GM19240 (cell line): ENCODE results near the gene GPRASP2.

Source experiments
- DNase-seq: peaks from one replicate; pipeline ENCODE4 v3.0.0; 2011; ENCODE audit warnings: low spot score; ENCODE audit not compliant: insufficient read length

Gene GPRASP2

DNA sequence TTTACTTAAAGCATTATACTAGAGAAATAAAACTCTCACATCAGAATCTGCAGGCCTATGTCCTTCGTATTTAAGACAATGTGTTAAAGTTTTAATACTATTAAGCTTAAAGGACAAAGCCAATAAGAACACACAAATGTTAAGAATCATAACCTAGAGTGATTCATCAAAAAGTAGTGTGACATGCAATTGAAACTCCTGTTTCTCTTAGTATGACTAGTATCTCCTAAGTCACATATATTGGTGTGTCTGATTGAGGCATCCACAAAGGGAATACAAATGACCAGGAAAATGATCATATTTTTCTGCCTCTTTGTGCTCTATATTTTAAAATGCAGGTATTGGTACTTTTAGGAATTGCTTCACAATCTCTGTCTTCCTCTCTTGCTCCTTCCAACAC, 32.1 kb downstream of the GPRASP2 start:
- DNase-seq, result no peak

DNA sequence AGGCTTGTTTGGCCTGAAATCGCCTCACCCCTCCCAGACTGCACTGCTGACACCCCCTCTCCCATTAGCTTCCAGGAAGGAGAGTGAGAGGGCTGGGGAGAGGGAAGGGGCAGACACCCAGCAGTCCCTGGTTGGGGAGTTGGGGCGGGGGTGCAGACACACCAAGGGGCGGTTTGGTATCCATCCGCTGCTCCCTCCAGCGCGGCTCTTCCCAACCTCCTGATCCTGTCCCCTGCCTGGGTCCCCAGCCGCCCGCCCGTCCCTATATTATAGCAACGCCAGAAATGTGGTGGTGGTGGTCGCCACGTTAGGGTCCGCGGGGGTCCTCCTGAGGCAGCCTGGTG, 33.2 kb downstream of the GPRASP2 start:
- DNase-seq, result no peak

DNA sequence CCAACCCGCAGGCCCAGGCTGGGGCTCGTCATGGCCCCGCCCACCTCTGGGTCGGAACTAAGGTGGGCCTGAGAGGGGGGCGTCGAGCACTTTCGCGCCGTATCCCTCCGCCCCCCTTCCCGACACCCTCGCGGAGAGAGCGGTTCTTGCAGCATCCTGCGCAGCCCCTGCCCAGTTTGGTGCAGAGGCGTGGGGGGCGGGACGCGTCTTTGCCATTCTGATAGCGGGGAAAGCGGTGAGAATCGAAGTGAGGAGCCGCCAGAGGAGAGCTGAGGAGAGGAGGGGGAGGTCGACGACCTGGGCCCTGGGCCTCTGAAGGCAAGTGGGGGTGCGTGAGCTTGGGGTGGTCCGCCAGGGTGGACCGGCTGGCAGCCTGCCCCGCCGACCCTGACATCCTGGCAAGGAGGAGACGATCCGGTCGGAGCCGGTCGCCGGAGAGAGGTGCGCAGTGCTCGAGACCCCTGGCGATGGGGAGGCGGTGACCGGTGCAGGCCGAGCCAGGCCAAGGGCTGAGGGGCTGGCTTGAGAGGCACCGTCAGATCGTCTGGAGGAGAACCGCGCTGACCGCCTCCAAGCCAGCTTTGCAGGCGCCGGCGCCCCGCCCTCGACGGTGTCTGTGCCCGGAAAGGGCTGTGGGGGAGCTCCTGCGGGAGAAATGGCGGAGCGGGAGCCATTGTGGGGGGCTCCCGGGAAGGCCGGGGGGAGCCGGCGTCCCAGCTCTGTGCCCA, 33.8 kb downstream of the GPRASP2 start:
- no peak for DNase-seq

DNA sequence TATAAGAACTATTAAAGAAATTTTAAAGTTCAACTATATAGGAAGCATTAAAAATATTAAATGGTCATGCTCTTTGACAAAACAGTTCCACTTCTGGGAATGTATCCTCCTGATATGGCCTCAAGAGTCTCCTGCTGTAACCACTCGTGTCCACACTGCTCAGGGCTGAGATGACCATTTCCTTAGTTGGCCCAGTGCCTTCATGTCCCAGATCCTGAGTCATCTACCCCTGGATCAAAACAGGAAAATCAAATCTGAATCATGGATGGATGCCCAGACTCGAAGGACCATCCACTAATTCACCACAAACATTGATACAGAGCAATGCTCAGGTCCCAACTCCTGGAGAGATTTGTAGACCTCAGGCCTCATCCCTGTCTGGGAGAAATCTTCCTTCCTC, 53.0 kb downstream of the GPRASP2 start:
- no peak for DNase-seq

DNA sequence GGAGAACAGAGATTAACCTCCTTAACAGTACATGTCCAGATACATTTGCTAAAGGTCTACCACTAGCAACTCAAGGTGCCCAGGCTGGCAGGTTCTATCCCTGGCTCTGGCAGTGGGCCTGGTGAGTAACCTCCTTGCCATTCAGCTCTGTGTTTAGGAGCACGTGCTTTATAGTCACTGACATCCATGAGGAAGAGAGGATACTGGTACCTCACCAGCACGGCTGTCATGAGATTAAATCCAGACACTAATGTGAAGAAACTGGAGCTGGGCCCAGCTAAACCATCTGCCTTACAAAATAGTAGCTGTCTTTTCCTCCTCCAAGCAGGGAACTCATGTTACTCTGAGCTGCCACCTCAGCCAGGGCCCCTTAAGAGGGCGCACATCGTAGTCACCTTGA, 53.6 kb downstream of the GPRASP2 start:
- DNase-seq, result no peak

DNA sequence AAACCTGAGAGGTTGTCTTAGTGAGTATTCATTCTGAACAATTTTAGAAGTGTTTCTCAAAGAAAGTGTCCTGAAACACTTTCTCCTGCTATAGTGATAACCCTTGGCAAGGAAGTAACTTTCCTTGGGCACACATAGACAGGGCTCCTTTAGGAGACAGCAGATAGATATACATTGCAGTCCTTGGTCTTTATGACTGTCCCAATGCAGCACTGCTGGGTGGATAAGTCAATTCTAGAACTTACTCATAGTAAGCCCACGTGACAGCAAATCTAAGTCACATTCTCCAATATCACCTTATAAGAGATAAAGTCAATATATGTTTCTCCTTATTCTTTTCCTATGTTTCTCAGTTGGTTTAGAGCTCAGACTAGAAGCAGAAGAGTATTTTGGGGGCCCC, 55.0 kb downstream of the GPRASP2 start:
- no peak for DNase-seq
